Keratinocyte (primary cell): ENCODE results near the gene SNRPD3. TPM values are rescaled to one million over a fixed set of nuclear protein-coding genes. Genes with fewer than 3 reads are reported as not detected.

Experiments used
- DNase-seq: peaks from one replicate; pipeline ENCODE4 v3.0.0-alpha.2; 2011; ENCODE audit warnings: low read depth, missing footprints, low spot score
- FAIRE-seq: peaks from 2 replicates; lab custom pipeline; 2011; peaks lifted over from hg19 to GRCh38; lab: Jason Lieb, UNC
- H2AFZ ChIP-seq: 2 replicates; pipeline ENCODE4 v1.6.0; 2012; ENCODE audit warnings: low read length, control low read depth, inconsistent platforms; ENCODE audit not compliant: control insufficient read depth
- H3K27ac ChIP-seq: 2 replicates; pipeline ENCODE4 v1.5.1; 2011; ENCODE audit warnings: low read length; ENCODE audit not compliant: control insufficient read depth, insufficient read depth
- H3K27me3 ChIP-seq: 3 replicates; pipeline ENCODE4 v1.6.0; 2011; ENCODE audit warnings: low read length; ENCODE audit not compliant: control insufficient read depth, insufficient read depth; ENCODE audit errors: extremely low read depth
- H3K36me3 ChIP-seq, 2 experiments: 2 replicates in 1 of 2; 3 replicates in 1 of 2; pipeline ENCODE4 v1.5.1; 2011; ENCODE audit warnings: low read length in 2 of 2, mild to moderate bottlenecking in 1 of 2; ENCODE audit not compliant: control insufficient read depth in 2 of 2, insufficient read depth in 2 of 2; ENCODE audit errors: extremely low read depth in 1 of 2
- H3K4me1 ChIP-seq: 3 replicates; pipeline ENCODE4 v1.5.1; 2011; ENCODE audit warnings: low read length; ENCODE audit not compliant: control insufficient read depth, insufficient read depth; ENCODE audit errors: extremely low read depth
- H3K4me2 ChIP-seq: 3 replicates; pipeline ENCODE4 v1.6.0; 2011; ENCODE audit warnings: low read depth, low read length; ENCODE audit not compliant: control insufficient read depth, insufficient read depth; ENCODE audit errors: extremely low read depth
- H3K4me3 ChIP-seq, 3 experiments: fragments of 200-600 bp in 1 of 3; sonication (generic) in 1 of 3; 2 replicates in 2 of 3; 3 replicates in 1 of 3; pipeline ENCODE4 v1.5.1; 2011 to 2016; ENCODE audit warnings: low read length in 3 of 3, mild to moderate bottlenecking in 3 of 3, control low read depth in 2 of 3, inconsistent platforms in 1 of 3, low read depth in 1 of 3, mixed read lengths in 1 of 3, mixed run types in 1 of 3, moderate library complexity in 1 of 3; ENCODE audit not compliant: control insufficient read depth in 2 of 3, insufficient read depth in 2 of 3; ENCODE audit errors: extremely low read depth in 1 of 3
- H3K79me2 ChIP-seq: 2 replicates; pipeline ENCODE4 v1.6.0; 2012; ENCODE audit warnings: low read length; ENCODE audit not compliant: control insufficient read depth, insufficient read depth
- H3K9ac ChIP-seq: 3 replicates; pipeline ENCODE4 v1.6.0; 2011; ENCODE audit warnings: low read length; ENCODE audit not compliant: control insufficient read depth, insufficient read depth; ENCODE audit errors: extremely low read depth
- H3K9me1 ChIP-seq: 3 replicates; pipeline ENCODE4 v1.6.0; 2011; ENCODE audit warnings: low read length; ENCODE audit not compliant: control insufficient read depth, insufficient read depth; ENCODE audit errors: extremely low read depth
- H3K9me3 ChIP-seq: 2 replicates; pipeline ENCODE4 v1.5.1; 2012; ENCODE audit warnings: low read depth, low read length; ENCODE audit not compliant: control insufficient read depth
- H4K20me1 ChIP-seq: 3 replicates; pipeline ENCODE4 v1.6.0; 2011; ENCODE audit warnings: low read length; ENCODE audit not compliant: control insufficient read depth, insufficient read depth; ENCODE audit errors: extremely low read depth
- EZH2 ChIP-seq: IDR thresholded peaks from one replicate; pipeline ENCODE4 v1.6.1; 2012; ENCODE audit warnings: inconsistent platforms, mild to moderate bottlenecking, low read length, moderate library complexity
- dilution Hi-C: fragments of 300-500 bp; cut with MboI; formaldehyde crosslinking; loops from one replicate; pipeline ENCODE4 v1.7.0; 2020; ENCODE audit warnings: low sequenced_read_pairs; ENCODE audit not compliant: extremely low pct_ligation_motif_present
- polyA plus RNA-seq, 5 experiments: library from polyadenylated mRNA; depleted of rRNA in 3 of 5; stranded (reverse) in 3 of 5; stranded (forward) in 1 of 5; unstranded in 1 of 5; fragments of >200 nt; gene quantifications; 1 replicate in 1 of 5; 2 replicates in 3 of 5; 3 replicates in 1 of 5; pipeline versions ENCODE4 v1.2.1 to v1.2.3, GENCODE V29; 2011 to 2012; ENCODE audit warnings: missing spikeins in 2 of 5, low read depth in 1 of 5, low replicate concordance in 1 of 5
- TF ChIP-seq, protein P1 (sequence below), 3 experiments: IDR thresholded peaks in 1 of 3; conservative IDR thresholded peaks in 1 of 3; optimal IDR thresholded peaks in 1 of 3; 2 replicates in 2 of 3; 3 replicates in 1 of 3; pipeline versions ENCODE3 to v1.5.1; 2011; ENCODE audit warnings: low read length in 3 of 3, mild to moderate bottlenecking in 3 of 3, moderate library complexity in 2 of 3, control low read depth in 1 of 3, inconsistent platforms in 1 of 3; ENCODE audit not compliant: insufficient read depth in 2 of 3; ENCODE audit errors: extremely low read depth in 1 of 3

The SNRPD3 gene
- polyA plus RNA-seq, 1 donor (not counting 4 experiments of a cell fraction or from before 2014, with no cell fraction given) = 135 TPM

DNA sequence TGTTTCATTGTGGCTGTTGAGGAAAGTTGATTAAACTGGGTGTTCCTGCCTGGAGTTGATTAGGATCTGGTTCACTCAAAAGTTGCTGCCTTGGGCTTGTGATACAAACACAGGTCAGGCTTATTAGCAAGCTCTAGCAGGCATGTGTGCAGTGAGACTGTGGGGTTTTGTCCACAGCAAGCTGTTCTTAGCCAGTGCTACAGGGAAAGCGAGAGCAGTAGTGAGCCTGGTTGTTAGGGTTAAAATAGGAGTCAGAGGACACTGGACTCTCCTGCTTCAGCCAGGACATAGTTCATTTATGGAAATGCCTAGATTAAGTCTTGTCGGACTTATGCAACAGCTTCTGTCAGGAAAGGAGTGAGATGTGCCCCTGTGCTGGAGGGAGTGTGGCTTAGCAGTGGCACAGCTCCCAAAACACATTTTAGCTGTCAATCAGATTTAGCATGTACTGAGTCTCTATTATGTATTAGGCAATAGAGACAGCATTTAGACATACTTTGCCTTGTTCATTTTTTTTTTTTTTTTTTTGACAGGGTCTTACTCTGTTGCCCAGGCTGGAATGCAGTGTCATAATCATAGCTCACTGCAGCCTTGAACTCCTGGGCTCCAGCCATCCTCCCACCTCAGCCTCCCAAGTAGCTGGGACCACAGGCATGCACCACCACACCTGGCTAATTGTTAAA lies 8.7 kb downstream of the SNRPD3 start:
- no peaks in the 10 kb centered on the region for H3K9me1 ChIP-seq
- H3K27me3 ChIP-seq = no peaks in the 10 kb centered on the region
- no peak for TF ChIP-seq EZH2
- TF ChIP-seq, protein P1, sequence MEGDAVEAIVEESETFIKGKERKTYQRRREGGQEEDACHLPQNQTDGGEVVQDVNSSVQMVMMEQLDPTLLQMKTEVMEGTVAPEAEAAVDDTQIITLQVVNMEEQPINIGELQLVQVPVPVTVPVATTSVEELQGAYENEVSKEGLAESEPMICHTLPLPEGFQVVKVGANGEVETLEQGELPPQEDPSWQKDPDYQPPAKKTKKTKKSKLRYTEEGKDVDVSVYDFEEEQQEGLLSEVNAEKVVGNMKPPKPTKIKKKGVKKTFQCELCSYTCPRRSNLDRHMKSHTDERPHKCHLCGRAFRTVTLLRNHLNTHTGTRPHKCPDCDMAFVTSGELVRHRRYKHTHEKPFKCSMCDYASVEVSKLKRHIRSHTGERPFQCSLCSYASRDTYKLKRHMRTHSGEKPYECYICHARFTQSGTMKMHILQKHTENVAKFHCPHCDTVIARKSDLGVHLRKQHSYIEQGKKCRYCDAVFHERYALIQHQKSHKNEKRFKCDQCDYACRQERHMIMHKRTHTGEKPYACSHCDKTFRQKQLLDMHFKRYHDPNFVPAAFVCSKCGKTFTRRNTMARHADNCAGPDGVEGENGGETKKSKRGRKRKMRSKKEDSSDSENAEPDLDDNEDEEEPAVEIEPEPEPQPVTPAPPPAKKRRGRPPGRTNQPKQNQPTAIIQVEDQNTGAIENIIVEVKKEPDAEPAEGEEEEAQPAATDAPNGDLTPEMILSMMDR (optimal IDR thresholded peaks at IDR 0.05 in 1 of 3, IDR thresholded peaks at IDR 0.05 in 1 of 3, conservative IDR thresholded peaks at IDR 0.05 in 1 of 3; ENCODE audit: extremely low read depth in 1 of 3, insufficient read depth in 2 of 3, low read length in 3 of 3) = no peak
- H3K36me3 ChIP-seq = peaks cover 28 to 31% of the 10 kb centered on the region in 2 experiments
- peaks cover 85% of the 10 kb centered on the region for H3K79me2 ChIP-seq
- no peak overlapping the region for H3K4me3 ChIP-seq
- no peak for DNase-seq
- no peak overlapping the region for H3K4me2 ChIP-seq
- H3K9ac ChIP-seq = no peak overlapping the region
- H3K4me1 ChIP-seq = no peaks in the 10 kb centered on the region
- peaks cover 18% of the 10 kb centered on the region for H4K20me1 ChIP-seq
- dilution Hi-C loops = no loop called here
- no peak overlapping the region for H2AFZ ChIP-seq
- no peak overlapping the region for H3K27ac ChIP-seq
- no peak for FAIRE-seq
- H3K9me3 ChIP-seq = no peaks in the 10 kb centered on the region

DNA sequence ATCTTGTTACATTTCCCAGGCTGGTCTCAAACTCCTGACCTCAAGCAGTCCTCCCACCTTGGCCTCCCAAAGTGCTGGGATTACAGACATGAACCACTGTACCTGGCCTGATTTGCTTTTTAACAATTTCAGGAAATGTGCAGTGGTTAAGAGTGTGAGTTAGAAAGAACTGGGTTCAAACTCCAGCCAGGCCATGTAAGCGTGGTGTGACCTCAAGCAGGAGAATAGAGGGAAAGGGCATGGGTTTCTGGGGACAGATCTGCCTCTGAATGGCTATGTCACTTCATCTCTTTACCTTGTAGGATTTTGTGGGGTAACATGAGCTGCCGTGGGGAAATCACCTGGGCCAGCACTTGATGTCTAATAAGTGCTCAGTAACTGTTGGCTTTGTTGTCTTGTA lies 9.3 kb downstream of the SNRPD3 start:
- FAIRE-seq = no peak
- Histone ChIP-seq H3K27me3 (no peaks in the 10 kb centered on the region), H3K4me1 (no peaks in the 10 kb centered on the region), H2AFZ (no peak overlapping the region), H4K20me1 (peaks cover 18% of the 10 kb centered on the region), H3K79me2 (peaks cover 86% of the 10 kb centered on the region), H3K9ac (no peak overlapping the region), H3K36me3 (peaks cover 25 to 27% of the 10 kb centered on the region in 2 experiments), H3K4me3 (no peak overlapping the region), H3K9me3 (no peaks in the 10 kb centered on the region), H3K27ac (no peak overlapping the region), H3K4me2 (no peak overlapping the region), H3K9me1 (no peaks in the 10 kb centered on the region)
- TF ChIP-seq, protein P1 (optimal IDR thresholded peaks at IDR 0.05 in 1 of 3, IDR thresholded peaks at IDR 0.05 in 1 of 3, conservative IDR thresholded peaks at IDR 0.05 in 1 of 3; ENCODE audit: extremely low read depth in 1 of 3, insufficient read depth in 2 of 3, low read length in 3 of 3) = no peak
- no peak for TF ChIP-seq EZH2
- DNase-seq = no peak
- dilution Hi-C loops = no loop called here
